Neural cell (in vitro differentiated cells): Measurements from ENCODE around the gene CCL2. TPM values are rescaled to one million over a fixed set of nuclear protein-coding genes. Genes with fewer than 3 reads are reported as not detected.

ENCODE experiments used
- H2AFZ ChIP-seq: fragments of 200-600, 300-800 bp; sonication (generic), shearing (Covaris generic); 2 replicates; pipeline ENCODE4 v1.6.0; 2014; ENCODE audit warnings: low read depth, mild to moderate bottlenecking, antibody characterized with exemption, low read length, moderate library complexity
- H3F3A ChIP-seq: fragments of 200-600 bp; shearing (Covaris generic); 2 replicates; pipeline ENCODE4 v1.6.1; 2016; ENCODE audit warnings: mild to moderate bottlenecking, moderate library complexity, mixed read lengths, antibody characterized with exemption, low read length; ENCODE audit not compliant: insufficient read depth, poor library complexity, severe bottlenecking
- H3K27ac ChIP-seq: fragments of 200-600, 300-800 bp; sonication (generic), shearing (Covaris generic); 2 replicates; pipeline ENCODE4 v1.5.1; 2014; ENCODE audit warnings: mild to moderate bottlenecking, low read length, moderate library complexity
- H3K27me3 ChIP-seq: fragments of 300-800, 200-600 bp; sonication (generic), shearing (Covaris generic); 2 replicates; pipeline ENCODE4 v1.6.0; 2014; ENCODE audit warnings: mild to moderate bottlenecking, low read depth, low read length, moderate library complexity; ENCODE audit not compliant: insufficient read depth
- H3K36me3 ChIP-seq: fragments of 300-800, 200-600 bp; sonication (generic), shearing (Covaris generic); 2 replicates; pipeline ENCODE4 v1.5.1; 2014; ENCODE audit warnings: mild to moderate bottlenecking, antibody characterized with exemption, low read length, moderate library complexity; ENCODE audit not compliant: insufficient read depth
- H3K4me2 ChIP-seq: fragments of 300-800, 200-600 bp; sonication (generic), shearing (Covaris generic); 2 replicates; pipeline ENCODE4 v1.6.0; 2014; ENCODE audit warnings: mild to moderate bottlenecking, low read length
- H3K4me3 ChIP-seq: fragments of 300-800, 200-600 bp; sonication (generic), shearing (Covaris generic); 2 replicates; pipeline ENCODE4 v1.5.1; 2014; ENCODE audit warnings: mild to moderate bottlenecking, low read length, moderate library complexity
- H3K79me2 ChIP-seq: fragments of 200-600 bp; shearing (Covaris generic); replicated peaks from 2 replicates; pipeline ENCODE4 v1.6.0; 2014; ENCODE audit warnings: mild to moderate bottlenecking, low read length, moderate library complexity; ENCODE audit not compliant: insufficient read depth
- H3K9ac ChIP-seq: fragments of 300-800, 200-600 bp; sonication (generic), shearing (Covaris generic); 2 replicates; pipeline ENCODE4 v1.6.1; 2016; ENCODE audit warnings: mild to moderate bottlenecking, low read length, mixed read lengths
- H3K9me2 ChIP-seq: fragments of 200-600 bp; shearing (Covaris generic); 2 replicates; pipeline ENCODE4 v1.6.1; 2016; ENCODE audit warnings: mild to moderate bottlenecking, low read length, mixed read lengths; ENCODE audit not compliant: insufficient read depth
- H3K9me3 ChIP-seq: fragments of 200-600, 300-800 bp; sonication (generic), shearing (Covaris generic); 2 replicates; pipeline ENCODE4 v1.6.1; 2016; ENCODE audit warnings: mild to moderate bottlenecking, mixed run types, low read length, moderate library complexity, mixed read lengths
- H4K20me1 ChIP-seq: fragments of 200-600 bp; shearing (Covaris generic); 2 replicates; pipeline ENCODE4 v1.6.1; 2016; ENCODE audit warnings: mild to moderate bottlenecking, mixed run types; ENCODE audit not compliant: insufficient read depth
- CTCF ChIP-seq: fragments of 450-650 bp; IDR thresholded peaks from 2 replicates; pipeline ENCODE4 v1.5.1; 2014; ENCODE audit warnings: antibody characterized with exemption, mild to moderate bottlenecking, moderate library complexity; ENCODE audit not compliant: poor library complexity, severe bottlenecking
- EP300 ChIP-seq: fragments of 450-650 bp; conservative IDR thresholded peaks from 2 replicates; pipeline ENCODE4 v1.6.1; 2014; ENCODE audit warnings: antibody characterized with exemption, mild to moderate bottlenecking, moderate library complexity; ENCODE audit not compliant: poor library complexity, severe bottlenecking
- EZH2 ChIP-seq: fragments of 200-600, 300-800 bp; shearing (Covaris generic), sonication (generic); IDR thresholded peaks from 2 replicates; pipeline ENCODE4 v1.6.1; 2014; ENCODE audit warnings: antibody characterized with exemption, low read length, borderline replicate concordance, mild to moderate bottlenecking; ENCODE audit not compliant: insufficient read depth, poor library complexity, severe bottlenecking
- MXI1 ChIP-seq: fragments of 450-650 bp; conservative IDR thresholded peaks from 2 replicates; pipeline ENCODE4 v1.6.1; 2014; ENCODE audit warnings: antibody characterized with exemption, mild to moderate bottlenecking; ENCODE audit not compliant: poor library complexity, severe bottlenecking
- POLR2AphosphoS5 ChIP-seq: IDR thresholded peaks from 2 replicates; pipeline ENCODE4 v1.6.1; 2012
- RAD21 ChIP-seq: fragments of 450-650 bp; conservative IDR thresholded peaks from 2 replicates; pipeline ENCODE4 v1.6.1; 2014; ENCODE audit warnings: antibody characterized with exemption, mild to moderate bottlenecking, moderate library complexity
- REST ChIP-seq: IDR thresholded peaks from 2 replicates; pipeline ENCODE4 v1.6.1; 2012; ENCODE audit warnings: borderline replicate concordance
- SMC3 ChIP-seq: fragments of 450-650 bp; conservative IDR thresholded peaks from 2 replicates; pipeline ENCODE4 v1.6.1; 2014; ENCODE audit warnings: antibody characterized with exemption, mild to moderate bottlenecking, moderate library complexity; ENCODE audit not compliant: poor library complexity
- TAF1 ChIP-seq: IDR thresholded peaks from 2 replicates; pipeline ENCODE4 v1.6.1; 2012; ENCODE audit warnings: low read depth
- polyA plus RNA-seq: library from polyadenylated mRNA; depleted of rRNA; stranded (reverse); fragments of >200 nt; gene quantifications from 2 replicates; pipeline ENCODE4 v1.2.3, GENCODE V29; 2014

Gene CCL2
- polyA plus RNA-seq, 1 donor from 2014 or later: 0.57 TPM

- Histone ChIP-seq H3K4me3 (no peak overlapping the region), H3K79me2 (no peaks in the 10 kb centered on the region), H3K9me2 (no peaks in the 10 kb centered on the region), H2AFZ (no peak overlapping the region), H3F3A (no peaks in the 10 kb centered on the region), H4K20me1 (no peaks in the 10 kb centered on the region), H3K4me2 (no peak overlapping the region), H3K36me3 (no peaks in the 10 kb centered on the region), H3K9ac (no peak overlapping the region), H3K9me3 (no peaks in the 10 kb centered on the region), H3K27ac (no peak overlapping the region), H3K27me3 (no peaks in the 10 kb centered on the region)
- TF ChIP-seq EZH2 (no peak), CTCF (no peak), EP300 (no peak), MXI1 (no peak), SMC3 (no peak), RAD21 (no peak), REST (no peak), TAF1 (no peak), POLR2AphosphoS5 (no peak)
These were observed 11.4 kb upstream of the CCL2 start for GRCh38 chr17:34243364-34244320.

GRCh38 chr17:34245351-34245905 is 9.7 kb upstream of the CCL2 start:
- Histone ChIP-seq H3K9me2 (no peaks in the 10 kb centered on the region), H3K4me2 (no peak overlapping the region), H3K9me3 (no peaks in the 10 kb centered on the region), H3K4me3 (no peak overlapping the region), H3K27me3 (no peaks in the 10 kb centered on the region), H4K20me1 (no peaks in the 10 kb centered on the region), H3K36me3 (no peaks in the 10 kb centered on the region), H3K79me2 (no peaks in the 10 kb centered on the region), H3F3A (no peaks in the 10 kb centered on the region), H3K9ac (no peak overlapping the region), H2AFZ (no peak overlapping the region), H3K27ac (no peak overlapping the region)
- no peak for TF ChIP-seq EZH2
- no peak for TF ChIP-seq REST
- no peak for TF ChIP-seq EP300
- no peak for TF ChIP-seq MXI1
- TF ChIP-seq RAD21: no peak
- no peak for TF ChIP-seq POLR2AphosphoS5
- no peak for TF ChIP-seq SMC3
- no peak for TF ChIP-seq TAF1
- TF ChIP-seq CTCF: no peak
